Erythroblast (primary cell): ENCODE measurements around the gene KCNQ5.

Experiments used
- GATA1 ChIP-seq: IDR thresholded peaks from 2 replicates; pipeline ENCODE4 v1.6.1; 2011; ENCODE audit warnings: low read depth, mild to moderate bottlenecking, control low read depth, low read length, moderate library complexity
- POLR2A ChIP-seq: IDR thresholded peaks from 2 replicates; pipeline ENCODE4 v1.6.1; 2011; ENCODE audit warnings: mild to moderate bottlenecking, low read length

DNA sequence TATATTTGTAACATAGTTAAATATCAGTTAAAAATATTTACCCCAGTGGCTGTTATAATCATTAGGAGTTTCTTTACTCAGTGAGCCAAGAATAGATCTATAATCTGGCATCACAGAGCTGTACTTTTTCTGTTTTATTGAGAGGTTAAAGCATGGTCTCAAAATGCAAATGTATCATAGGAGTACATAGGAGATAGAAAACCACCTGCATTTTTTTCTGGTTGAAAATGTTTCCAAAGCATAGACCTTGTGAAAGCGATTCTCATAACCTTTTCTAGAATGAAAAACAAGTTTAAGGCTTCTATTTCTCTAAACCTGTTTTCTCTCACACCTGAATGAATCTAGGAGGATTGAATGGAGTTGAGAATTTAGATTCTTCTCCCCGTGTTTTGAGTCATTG, 14.4 kb downstream of the KCNQ5 start:
- TF ChIP-seq POLR2A (no peak), GATA1 (no peak)
